22Rv1 (cell line): ENCODE data around the gene PLA2G2F.

Source experiments
- H3K27ac ChIP-seq: fragments of 450-650 bp; 2 replicates; pipeline ENCODE4 v1.5.1; 2017
- CTCF ChIP-seq: fragments of 450-650 bp; IDR thresholded peaks from 2 replicates; pipeline ENCODE4 v1.5.1; 2017; ENCODE audit warnings: mild to moderate bottlenecking
- ZFX ChIP-seq: fragments of 450-650 bp; IDR thresholded peaks from 2 replicates; pipeline ENCODE4 v1.6.1; 2017; ENCODE audit warnings: antibody characterized with exemption, borderline replicate concordance

PLA2G2F gene

GRCh38 chr1:20138961-20139550, at the start of gene PLA2G2F:
Gene PLA2G2F, plus strand, starts transcription at chr1:20139323. Its CDS starts 105 bp downstream, at chr1:20139428.
- TF ChIP-seq ZFX (no peak), CTCF (no peak)
- H3K27ac ChIP-seq, result no peak within 1 kb of the TSS

- no peak for TF ChIP-seq ZFX
- TF ChIP-seq CTCF, result no peak
- no peak overlapping the region for H3K27ac ChIP-seq
Measured at GRCh38 chr1:20089328-20090077, 49.6 kb upstream of the PLA2G2F start.

DNA sequence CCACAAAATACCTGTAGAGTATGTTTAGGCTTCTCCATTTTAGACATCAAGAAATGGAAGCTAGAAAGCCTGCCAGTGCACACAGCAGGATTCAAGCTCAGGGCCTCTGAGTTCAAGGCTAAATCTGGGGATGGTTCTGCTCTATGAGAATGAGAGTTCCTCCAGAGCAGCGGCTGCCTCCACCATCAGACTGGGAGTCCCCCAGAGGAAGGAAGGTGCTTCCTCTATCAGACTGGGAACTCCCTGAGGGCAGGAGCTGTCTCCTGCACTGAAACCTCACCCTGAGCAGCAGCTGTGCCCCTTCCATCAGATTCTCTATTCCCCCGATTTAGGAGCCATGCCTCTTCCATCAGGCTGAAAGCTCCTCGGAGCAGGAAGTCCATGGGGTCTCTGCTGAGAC, 49.0 kb upstream of the PLA2G2F start:
- TF ChIP-seq ZFX (no peak), CTCF (no peak)
- no peak overlapping the region for H3K27ac ChIP-seq

DNA sequence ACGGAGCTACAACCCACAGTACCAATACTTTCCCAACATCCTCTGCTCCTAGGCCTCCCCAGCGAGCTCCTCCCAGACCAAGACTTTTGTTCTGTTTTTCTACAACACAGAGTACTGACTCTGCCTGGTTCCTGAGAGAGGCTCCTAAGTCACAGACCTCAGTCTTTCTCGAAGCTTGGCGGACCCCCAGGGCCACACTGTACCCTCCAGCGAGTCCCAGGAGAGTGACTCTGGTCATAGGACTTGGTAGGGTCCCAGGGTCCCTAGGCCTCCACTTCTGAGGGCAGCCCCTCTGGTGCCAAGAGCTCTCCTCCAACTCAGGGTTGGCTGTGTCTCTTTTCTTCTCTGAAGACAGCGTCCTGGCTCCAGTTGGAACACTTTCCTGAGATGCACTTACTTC, 48.5 kb upstream of the PLA2G2F start:
- no peak overlapping the region for H3K27ac ChIP-seq
- TF ChIP-seq ZFX (no peak), CTCF (no peak)

DNA sequence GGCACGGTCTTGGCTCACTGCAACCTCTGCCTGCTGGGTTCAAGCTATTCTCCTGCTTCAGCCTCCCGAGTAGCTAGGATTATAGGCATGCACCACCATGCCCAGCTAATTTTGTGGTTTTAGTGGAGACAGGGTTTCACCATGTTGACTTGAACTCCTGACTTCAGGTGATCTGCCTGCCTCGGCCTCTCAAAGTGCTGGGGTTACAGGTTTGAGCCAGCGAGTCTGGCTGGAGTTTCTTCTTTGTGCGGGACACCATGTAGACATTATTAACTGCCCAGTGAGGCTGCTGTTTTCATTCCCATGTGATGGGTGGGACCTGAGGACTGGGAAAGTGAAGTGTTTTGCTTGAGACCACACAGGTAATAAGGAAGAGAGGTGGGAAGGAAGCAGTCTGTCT, 45.8 kb upstream of the PLA2G2F start:
- no peak overlapping the region for H3K27ac ChIP-seq
- no peak for TF ChIP-seq CTCF
- TF ChIP-seq ZFX, result no peak

DNA sequence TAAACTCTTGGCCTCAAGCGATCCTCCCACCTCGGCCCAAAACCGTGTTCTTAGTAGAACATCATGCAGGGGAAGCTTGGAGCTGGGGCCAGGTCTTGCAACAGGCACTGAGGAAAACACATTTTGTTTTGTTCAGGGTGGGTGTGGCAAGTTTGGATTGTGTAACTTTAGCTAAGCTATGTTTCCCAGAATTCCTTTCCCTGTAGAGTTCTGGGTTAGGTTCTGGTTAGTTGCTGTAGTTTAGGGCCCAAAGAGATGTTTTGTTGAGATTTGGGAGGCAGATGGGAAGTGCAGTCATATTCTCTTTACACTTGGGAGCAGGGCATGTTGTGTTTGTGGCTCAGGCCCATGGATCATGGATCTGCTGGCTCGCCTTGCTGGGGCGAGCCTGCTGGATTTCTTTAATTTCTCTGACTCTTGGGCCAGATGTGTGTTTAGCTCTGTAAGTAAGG, 45.2 kb upstream of the PLA2G2F start:
- TF ChIP-seq ZFX, result no peak
- no peak for TF ChIP-seq CTCF
- no peak overlapping the region for H3K27ac ChIP-seq
